HepG2 (cell line): ENCODE data around the gene OPN3.

Experiments used
- ARNT ChIP-seq: fragments of 450-650 bp; IDR thresholded peaks from 2 replicates; pipeline ENCODE4 v1.6.1; 2017
- CTCF ChIP-seq: sonication (generic); formaldehyde crosslinking; IDR thresholded peaks from 2 replicates; pipeline ENCODE4 v1.5.0; 2020; ENCODE audit warnings: mild to moderate bottlenecking, missing genetic modification reagents, moderate library complexity
- POLR2AphosphoS5 ChIP-seq: IDR thresholded peaks from 2 replicates; pipeline ENCODE4 v1.6.1; 2012; ENCODE audit warnings: low read depth, low read length
- RBM39 ChIP-seq: fragments of 200-400 bp; formaldehyde crosslinking; IDR thresholded peaks from one replicate; pipeline ENCODE4 v1.6.1; 2018; ENCODE audit warnings: antibody characterized with exemption, mild to moderate bottlenecking, low read depth, low read length; ENCODE audit not compliant: poor library complexity, severe bottlenecking
- ZNF280D ChIP-seq: sonication (generic); formaldehyde crosslinking; IDR thresholded peaks from 2 replicates; pipeline ENCODE4 v1.5.1; 2020; ENCODE audit warnings: mild to moderate bottlenecking, missing genetic modification reagents
- ZNF512 ChIP-seq: sonication (generic); formaldehyde crosslinking; IDR thresholded peaks from 2 replicates; pipeline ENCODE4 v1.4.0; 2020; ENCODE audit warnings: mild to moderate bottlenecking, missing genetic modification reagents

GRCh38 chr1:241688940-241689368 lies 48.8 kb upstream of the OPN3 start:
- TF ChIP-seq ZNF512 (CRISPR knock-in tag): no peak
- no peak for TF ChIP-seq ARNT
- no peak for TF ChIP-seq POLR2AphosphoS5
- no peak for TF ChIP-seq ZNF280D
- no peak for TF ChIP-seq RBM39
- no peak for TF ChIP-seq CTCF (CRISPR knock-in tag)
